Left renal pelvis (tissue), 4 donors: ENCODE measurements around the gene UPK1A. TPM values are rescaled to one million over a fixed set of nuclear protein-coding genes. Genes with fewer than 3 reads are reported as not detected.
A peak's percentile ranks its signal among the peaks of the same experiment; 100 is the strongest.
"Not testable (repeated sequence)": the region's sequence is repeated elsewhere in the genome, so short reads cannot be mapped to it uniquely, and the experiment has no call there.

Source experiments
- DNase-seq, 4 donors: peaks; one replicate each; pipeline ENCODE4 v3.0.0-alpha.2; 2013; ENCODE audit warnings: low read depth in 4 of 4, low spot score in 3 of 4
- polyA plus RNA-seq, 4 donors: library from polyadenylated mRNA; unstranded; fragments of 120-200 nt; gene quantifications; one replicate each; pipeline ENCODE4 v1.2.1, GENCODE V29; 2013; ENCODE audit not compliant: insufficient read length in 4 of 4

UPK1A gene
- polyA plus RNA-seq, 4 donors = 0.53 to 67.8 (median 21.8) TPM

GRCh38 chr19:35675589-35676140, 9.3 kb downstream of the UPK1A start:
- no peak for DNase-seq

- DNase-seq = no peak
Measured at GRCh38 chr19:35689836-35690235, 23.5 kb downstream of the UPK1A start.

GRCh38 chr19:35691106-35691505, 24.8 kb downstream of the UPK1A start:
- not testable (repeated sequence) for DNase-seq

GRCh38 chr19:35692010-35692409, 25.7 kb downstream of the UPK1A start:
- DNase-seq = no peak

- no peak for DNase-seq
Measured at GRCh38 chr19:35693422-35693821, 27.1 kb downstream of the UPK1A start.

GRCh38 chr19:35693835-35694599, 27.7 kb downstream of the UPK1A start:
- DNase-seq = peak; percentile 64 to 76 (median 71)

- no peak for DNase-seq
Measured at GRCh38 chr19:35695895-35696422, 29.6 kb downstream of the UPK1A start.

GRCh38 chr19:35696835-35697234, 30.5 kb downstream of the UPK1A start:
- no peak for DNase-seq

GRCh38 chr19:35702223-35703012, 36.1 kb downstream of the UPK1A start:
- DNase-seq = peak; percentile 84 to 96 (median 88)

GRCh38 chr19:35703343-35703742, 37.0 kb downstream of the UPK1A start:
- DNase-seq = no peak

- DNase-seq = no peak
Measured at GRCh38 chr19:35704218-35704617, 37.9 kb downstream of the UPK1A start, which contains the start of gene ZBTB32. Gene ZBTB32, plus strand, starts transcription at chr19:35704558. Its CDS starts 10,069 bp downstream, at chr19:35714627.

- no peak for DNase-seq
Measured at GRCh38 chr19:35708391-35708790, 42.1 kb downstream of the UPK1A start.

GRCh38 chr19:35710784-35711723, 44.7 kb downstream of the UPK1A start:
- no peak for DNase-seq

- DNase-seq = no peak
Measured at GRCh38 chr19:35712567-35713505, 46.5 kb downstream of the UPK1A start.

GRCh38 chr19:35713506-35713850, 47.2 kb downstream of the UPK1A start:
- no peak for DNase-seq

- DNase-seq = no peak
Measured at GRCh38 chr19:35713904-35714495, 47.7 kb downstream of the UPK1A start.

GRCh38 chr19:35714601-35715354, 48.5 kb downstream of the UPK1A start:
- no peak for DNase-seq

GRCh38 chr19:35715355-35715809, 49.1 kb downstream of the UPK1A start:
- DNase-seq = no peak
